AG09309 (cell line): ENCODE measurements around the gene SYCE3.

Source experiments
- DNase-seq: peaks from one replicate; pipeline ENCODE4 v3.0.0-alpha.2; 2010; ENCODE audit warnings: low read depth
- H3K4me3 ChIP-seq: 2 replicates; pipeline ENCODE4 v1.5.1; 2011; ENCODE audit warnings: mild to moderate bottlenecking, low read depth, low read length, moderate library complexity; ENCODE audit not compliant: control insufficient read depth
- CTCF ChIP-seq: IDR thresholded peaks from 2 replicates; pipeline ENCODE4 v1.5.1; 2011; ENCODE audit warnings: mild to moderate bottlenecking, low read depth, low read length, inconsistent platforms; ENCODE audit not compliant: insufficient read depth, control insufficient read depth; ENCODE audit errors: missing control alignments

The SYCE3 gene

GRCh38 chr22:50585238-50585637 is 22.5 kb upstream of the SYCE3 start:
- H3K4me3 ChIP-seq = no peak overlapping the region
- no peak for DNase-seq
- TF ChIP-seq CTCF = no peak

GRCh38 chr22:50584106-50585096 is 21.7 kb upstream of the SYCE3 start:
- no peak overlapping the region for H3K4me3 ChIP-seq
- TF ChIP-seq CTCF = no peak
- DNase-seq = no peak

- no peak for DNase-seq
- H3K4me3 ChIP-seq = peak overlapping the region; percentile 60
- TF ChIP-seq CTCF = no peak
Measured at GRCh38 chr22:50583294-50583861, 20.7 kb upstream of the SYCE3 start.

GRCh38 chr22:50582493-50583293 is 20.0 kb upstream of the SYCE3 start, which contains the start of gene CHKB:
Gene CHKB (minus strand): TSS chr22:50582849. CDS start chr22:50582781, 68 bp downstream.
- H3K4me3 ChIP-seq = peak within 1 kb of the TSS; percentile 78
- peak; percentile 85 for DNase-seq
- no peak for TF ChIP-seq CTCF

GRCh38 chr22:50581950-50582492 is 19.3 kb upstream of the SYCE3 start:
- no peak for DNase-seq
- H3K4me3 ChIP-seq = peak overlapping the region; percentile 78
- TF ChIP-seq CTCF = no peak
